ENCODE data around the gene SLC9A1.

The SLC9A1 gene

GRCh38 chr1:27142464-27142863 lies 12.5 kb downstream of the SLC9A1 start:
- Histone ChIP-seq H4K8ac (ENCODE audit: low read depth, low read length) (no peak overlapping the region), H2AK5ac (ENCODE audit: low read length) (no peak overlapping the region), H3K9ac (ENCODE audit: low read length) (no peak overlapping the region), H3K27ac (ENCODE audit: low read depth, low read length) (no peak overlapping the region), H3K23ac (ENCODE audit: low read length) (no peak overlapping the region), H3K4me3 (ENCODE audit: low read length) (no peak overlapping the region), H3K79me1 (ENCODE audit: low read length) (peaks cover 28% of the 10 kb centered on the region), H3K27me3 (ENCODE audit: insufficient read depth, low read length, poor library complexity) (no peaks in the 10 kb centered on the region), H2BK15ac (replicated peaks; ENCODE audit: low read depth) (no peak overlapping the region), H3K4me1 (ENCODE audit: control insufficient read depth, low read depth, low read length) (peaks cover 9% of the 10 kb centered on the region), H3K79me2 (ENCODE audit: control insufficient read depth, insufficient read depth, low read length) (peaks cover 13% of the 10 kb centered on the region), H2BK5ac (ENCODE audit: low read length) (no peak overlapping the region), H3K4ac (ENCODE audit: low read depth, low read length) (no peak overlapping the region), H3K4me2 (ENCODE audit: low read length) (no peak overlapping the region), H3K36me3 (ENCODE audit: control insufficient read depth, insufficient read depth, low read length) (no peaks in the 10 kb centered on the region), H4K5ac (ENCODE audit: low read length) (no peak overlapping the region), H2BK120ac (ENCODE audit: low read depth, low read length) (no peak overlapping the region), H3K18ac (ENCODE audit: low read length) (no peak overlapping the region), H3K56ac (ENCODE audit: low read length) (no peak overlapping the region)
- peak; percentile 76 for DNase-seq
- no CpG with 5 or more reads among the region's 3 CpGs for WGBS (ENCODE audit: extremely low coverage, insufficient coverage, low lambda C conversion rate)

GRCh38 chr1:27141266-27142003 lies 13.5 kb downstream of the SLC9A1 start:
- WGBS (ENCODE audit: extremely low coverage, insufficient coverage, low lambda C conversion rate), result no CpG with 5 or more reads among the region's 9 CpGs
- Histone ChIP-seq H4K5ac (ENCODE audit: low read length) (no peak overlapping the region), H3K79me1 (ENCODE audit: low read length) (peaks cover 31% of the 10 kb centered on the region), H3K56ac (ENCODE audit: low read length) (no peak overlapping the region), H2BK5ac (ENCODE audit: low read length) (no peak overlapping the region), H2AK5ac (ENCODE audit: low read length) (no peak overlapping the region), H2BK15ac (replicated peaks; ENCODE audit: low read depth) (no peak overlapping the region), H3K27me3 (ENCODE audit: insufficient read depth, low read length, poor library complexity) (no peaks in the 10 kb centered on the region), H3K36me3 (ENCODE audit: control insufficient read depth, insufficient read depth, low read length) (no peaks in the 10 kb centered on the region), H3K18ac (ENCODE audit: low read length) (no peak overlapping the region), H3K4me1 (ENCODE audit: control insufficient read depth, low read depth, low read length) (peaks cover 13% of the 10 kb centered on the region), H3K23ac (ENCODE audit: low read length) (no peak overlapping the region), H3K4me2 (ENCODE audit: low read length) (no peak overlapping the region), H4K8ac (ENCODE audit: low read depth, low read length) (no peak overlapping the region), H3K4ac (ENCODE audit: low read depth, low read length) (no peak overlapping the region), H3K79me2 (ENCODE audit: control insufficient read depth, insufficient read depth, low read length) (peaks cover 13% of the 10 kb centered on the region), H3K9ac (ENCODE audit: low read length) (no peak overlapping the region), H3K4me3 (ENCODE audit: low read length) (no peak overlapping the region), H2BK120ac (ENCODE audit: low read depth, low read length) (no peak overlapping the region), H3K27ac (ENCODE audit: low read depth, low read length) (no peak overlapping the region)
- DNase-seq, result no peak

GRCh38 chr1:27139980-27140379 lies 14.9 kb downstream of the SLC9A1 start:
- no peak overlapping the region for H3K56ac ChIP-seq (ENCODE audit: low read length)
- H2BK15ac ChIP-seq (replicated peaks; ENCODE audit: low read depth), result no peak overlapping the region
- H3K4ac ChIP-seq (ENCODE audit: low read depth, low read length), result no peak overlapping the region
- H2BK5ac ChIP-seq (ENCODE audit: low read length), result no peak overlapping the region
- H3K4me1 ChIP-seq (ENCODE audit: control insufficient read depth, low read depth, low read length), result peaks cover 13% of the 10 kb centered on the region
- no peaks in the 10 kb centered on the region for H3K36me3 ChIP-seq (ENCODE audit: control insufficient read depth, insufficient read depth, low read length)
- H3K23ac ChIP-seq (ENCODE audit: low read length), result no peak overlapping the region
- H3K27me3 ChIP-seq (ENCODE audit: insufficient read depth, low read length, poor library complexity), result no peaks in the 10 kb centered on the region
- H2BK120ac ChIP-seq (ENCODE audit: low read depth, low read length), result no peak overlapping the region
- no peak overlapping the region for H3K4me3 ChIP-seq (ENCODE audit: low read length)
- H4K8ac ChIP-seq (ENCODE audit: low read depth, low read length), result no peak overlapping the region
- no peak overlapping the region for H3K18ac ChIP-seq (ENCODE audit: low read length)
- H3K79me2 ChIP-seq (ENCODE audit: control insufficient read depth, insufficient read depth, low read length), result peaks cover 13% of the 10 kb centered on the region
- H3K9ac ChIP-seq (ENCODE audit: low read length), result no peak overlapping the region
- H3K4me2 ChIP-seq (ENCODE audit: low read length), result no peak overlapping the region
- no peak overlapping the region for H3K27ac ChIP-seq (ENCODE audit: low read depth, low read length)
- no CpG with 5 or more reads among the region's 6 CpGs for WGBS (ENCODE audit: extremely low coverage, insufficient coverage, low lambda C conversion rate)
- no peak overlapping the region for H4K5ac ChIP-seq (ENCODE audit: low read length)
- no peak overlapping the region for H2AK5ac ChIP-seq (ENCODE audit: low read length)
- no peak for DNase-seq
- H3K79me1 ChIP-seq (ENCODE audit: low read length), result peaks cover 32% of the 10 kb centered on the region

- H3K18ac ChIP-seq (ENCODE audit: low read length), result no peak overlapping the region
- H2BK120ac ChIP-seq (ENCODE audit: low read depth, low read length), result no peak overlapping the region
- H3K27me3 ChIP-seq (ENCODE audit: insufficient read depth, low read length, poor library complexity), result no peaks in the 10 kb centered on the region
- no peak overlapping the region for H4K8ac ChIP-seq (ENCODE audit: low read depth, low read length)
- H3K4me2 ChIP-seq (ENCODE audit: low read length), result no peak overlapping the region
- H3K79me2 ChIP-seq (ENCODE audit: control insufficient read depth, insufficient read depth, low read length), result peaks cover 13% of the 10 kb centered on the region
- H3K56ac ChIP-seq (ENCODE audit: low read length), result no peak overlapping the region
- no CpG with 5 or more reads among the region's 6 CpGs for WGBS (ENCODE audit: extremely low coverage, insufficient coverage, low lambda C conversion rate)
- H3K9ac ChIP-seq (ENCODE audit: low read length), result no peak overlapping the region
- H3K4ac ChIP-seq (ENCODE audit: low read depth, low read length), result no peak overlapping the region
- no peak overlapping the region for H3K23ac ChIP-seq (ENCODE audit: low read length)
- no peak overlapping the region for H2BK15ac ChIP-seq (replicated peaks; ENCODE audit: low read depth)
- no peak overlapping the region for H2BK5ac ChIP-seq (ENCODE audit: low read length)
- no peak for DNase-seq
- no peaks in the 10 kb centered on the region for H3K36me3 ChIP-seq (ENCODE audit: control insufficient read depth, insufficient read depth, low read length)
- H3K27ac ChIP-seq (ENCODE audit: low read depth, low read length), result no peak overlapping the region
- H3K4me3 ChIP-seq (ENCODE audit: low read length), result no peak overlapping the region
- no peak overlapping the region for H4K5ac ChIP-seq (ENCODE audit: low read length)
- H3K79me1 ChIP-seq (ENCODE audit: low read length), result peaks cover 32% of the 10 kb centered on the region
- no peak overlapping the region for H2AK5ac ChIP-seq (ENCODE audit: low read length)
- H3K4me1 ChIP-seq (ENCODE audit: control insufficient read depth, low read depth, low read length), result peaks cover 10% of the 10 kb centered on the region
These were observed 16.0 kb downstream of the SLC9A1 start for GRCh38 chr1:27138927-27139326.

GRCh38 chr1:27138368-27138767 lies 16.6 kb downstream of the SLC9A1 start:
- peaks cover 29% of the 10 kb centered on the region for H3K79me1 ChIP-seq (ENCODE audit: low read length)
- H4K5ac ChIP-seq (ENCODE audit: low read length), result no peak overlapping the region
- WGBS (ENCODE audit: extremely low coverage, insufficient coverage, low lambda C conversion rate), result no CpG with 5 or more reads among the region's 10 CpGs
- peaks cover 11% of the 10 kb centered on the region for H3K79me2 ChIP-seq (ENCODE audit: control insufficient read depth, insufficient read depth, low read length)
- H2BK15ac ChIP-seq (replicated peaks; ENCODE audit: low read depth), result no peak overlapping the region
- H3K9ac ChIP-seq (ENCODE audit: low read length), result no peak overlapping the region
- no peak overlapping the region for H3K56ac ChIP-seq (ENCODE audit: low read length)
- no peaks in the 10 kb centered on the region for H3K36me3 ChIP-seq (ENCODE audit: control insufficient read depth, insufficient read depth, low read length)
- no peak overlapping the region for H2AK5ac ChIP-seq (ENCODE audit: low read length)
- no peak for DNase-seq
- no peak overlapping the region for H3K18ac ChIP-seq (ENCODE audit: low read length)
- no peak overlapping the region for H3K27ac ChIP-seq (ENCODE audit: low read depth, low read length)
- no peak overlapping the region for H2BK120ac ChIP-seq (ENCODE audit: low read depth, low read length)
- no peak overlapping the region for H3K4ac ChIP-seq (ENCODE audit: low read depth, low read length)
- H3K4me2 ChIP-seq (ENCODE audit: low read length), result no peak overlapping the region
- peaks cover 10% of the 10 kb centered on the region for H3K4me1 ChIP-seq (ENCODE audit: control insufficient read depth, low read depth, low read length)
- H4K8ac ChIP-seq (ENCODE audit: low read depth, low read length), result no peak overlapping the region
- H3K27me3 ChIP-seq (ENCODE audit: insufficient read depth, low read length, poor library complexity), result no peaks in the 10 kb centered on the region
- no peak overlapping the region for H3K4me3 ChIP-seq (ENCODE audit: low read length)
- H2BK5ac ChIP-seq (ENCODE audit: low read length), result no peak overlapping the region
- no peak overlapping the region for H3K23ac ChIP-seq (ENCODE audit: low read length)
